ENCODE data around the gene EXD3.

Gene EXD3

DNA sequence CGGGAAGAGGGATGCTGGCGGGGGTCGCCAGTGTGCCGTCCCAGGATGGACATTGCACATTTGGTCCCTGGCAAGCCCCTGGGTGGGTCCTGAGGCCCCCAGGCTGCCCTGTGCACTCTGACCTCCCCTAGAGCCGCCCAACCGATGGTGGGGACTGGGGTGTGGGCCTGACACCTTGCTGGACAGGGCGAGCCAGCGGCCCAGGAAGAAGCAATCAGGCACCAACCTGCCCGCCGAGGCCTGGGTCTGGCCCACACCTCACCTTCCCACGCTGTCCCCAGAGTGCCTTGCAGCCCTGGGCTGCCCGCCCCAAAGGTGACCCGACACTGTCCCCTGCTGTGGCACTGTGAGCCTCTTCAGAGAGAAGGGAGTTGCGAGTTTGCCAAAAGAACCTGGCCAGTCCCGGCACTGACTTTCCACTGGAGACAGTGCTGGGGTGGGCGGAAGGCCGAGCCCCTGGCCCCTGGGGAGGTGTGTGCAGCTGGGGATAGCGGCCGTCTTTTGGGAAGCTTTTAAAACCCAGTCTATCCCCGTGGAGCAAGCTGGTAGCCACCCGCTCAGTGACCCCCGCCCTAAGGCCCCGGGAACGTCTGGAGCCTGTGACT, 108.9 kb downstream of the EXD3 start:
- no peak for DNase-seq

DNA sequence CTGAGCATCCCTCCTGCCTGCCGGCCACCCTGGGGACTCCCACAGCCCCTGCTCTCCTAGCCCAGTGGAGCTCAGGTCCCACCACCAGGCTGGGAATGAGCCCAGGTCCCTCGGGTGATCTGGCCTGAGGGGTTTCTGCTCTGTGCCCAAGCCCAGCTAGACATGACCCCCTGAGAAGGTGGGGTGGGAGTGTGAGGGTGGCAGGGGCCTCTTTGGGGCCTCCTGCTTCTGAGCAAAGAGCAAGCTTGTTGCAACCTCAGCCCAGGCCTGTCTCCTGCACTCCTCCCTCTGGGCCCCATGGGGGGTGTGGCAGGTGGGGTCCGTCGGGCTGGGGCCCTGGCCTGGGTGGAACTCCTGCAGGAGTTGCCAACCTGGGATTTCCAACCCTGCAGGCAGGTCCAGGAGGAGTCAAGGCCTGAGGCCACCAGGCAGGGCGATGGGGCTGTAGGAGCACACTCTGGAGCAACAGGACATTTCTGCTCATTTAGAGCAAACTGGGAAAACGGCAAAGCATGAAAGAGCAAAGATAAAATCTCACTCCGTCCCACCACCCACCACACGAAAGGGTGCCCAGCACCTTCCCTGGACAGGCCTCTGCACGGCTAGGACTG, 109.5 kb downstream of the EXD3 start:
- no peak for DNase-seq

DNA sequence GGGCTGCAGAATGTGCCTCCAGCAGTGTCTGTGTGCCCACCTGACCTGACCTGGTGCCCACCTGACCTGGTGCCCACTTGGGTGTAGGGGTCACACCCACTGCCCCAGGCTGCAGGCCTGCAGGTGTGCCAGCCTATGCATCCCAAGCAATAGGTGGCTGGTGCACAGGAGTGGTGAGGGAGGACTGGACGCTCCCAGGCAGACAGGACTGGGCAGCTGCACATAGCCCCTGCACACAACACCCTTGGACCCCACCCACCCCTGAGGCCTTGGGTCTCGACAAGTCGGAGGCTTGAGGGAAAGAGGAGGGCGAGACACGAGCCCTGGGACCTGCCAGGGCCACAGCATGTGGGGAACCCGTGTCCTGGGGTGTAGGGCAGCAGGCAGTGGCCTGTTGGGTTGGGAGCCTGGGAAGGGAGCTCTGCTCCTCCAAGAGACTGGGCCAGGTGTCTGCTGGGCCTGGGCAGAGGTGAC, 110.1 kb downstream of the EXD3 start:
- DNase-seq, result no peak

DNA sequence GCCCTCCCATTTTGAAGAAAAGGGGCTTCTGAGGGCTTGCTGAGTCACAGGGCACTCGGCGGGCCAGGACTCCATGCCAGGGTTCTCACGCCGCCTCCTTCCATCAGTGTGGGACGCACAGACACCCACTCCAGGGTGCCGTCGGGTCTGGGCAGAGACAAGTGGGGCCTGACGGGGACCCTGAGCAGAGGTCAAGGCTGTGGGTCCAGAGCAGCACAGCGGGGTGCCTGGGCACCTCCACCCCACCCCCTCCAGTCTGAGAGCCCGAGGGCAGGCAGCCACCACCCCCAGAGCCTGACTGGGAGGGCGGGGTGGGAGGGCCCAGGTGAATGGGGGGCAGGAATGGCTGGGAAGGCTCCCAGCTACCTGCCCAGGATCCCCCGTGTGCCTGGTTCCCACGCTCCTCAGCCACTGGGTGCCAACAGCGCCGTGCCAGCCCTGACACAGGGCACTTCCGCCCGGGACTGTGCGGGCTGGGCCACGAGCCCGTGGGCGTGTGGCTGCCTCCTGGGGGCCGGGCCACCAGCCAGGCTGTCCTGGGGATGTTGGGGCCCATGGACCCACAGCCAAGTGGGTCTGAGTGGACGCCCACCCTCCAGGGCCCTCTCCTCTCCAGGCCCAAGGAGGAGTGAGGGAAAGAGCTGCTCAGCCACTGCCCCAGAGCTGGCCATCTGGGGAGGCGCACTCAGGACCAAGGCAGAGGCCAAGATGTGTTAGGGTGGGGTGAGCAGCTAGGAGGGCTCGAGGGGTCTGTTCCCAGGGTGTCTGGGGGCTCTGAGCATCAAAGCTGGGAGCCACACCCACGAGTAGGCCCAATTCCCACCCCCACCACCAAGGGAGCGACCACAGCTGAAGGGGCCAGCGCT, 110.7 kb downstream of the EXD3 start:
- DNase-seq, result no peak

DNA sequence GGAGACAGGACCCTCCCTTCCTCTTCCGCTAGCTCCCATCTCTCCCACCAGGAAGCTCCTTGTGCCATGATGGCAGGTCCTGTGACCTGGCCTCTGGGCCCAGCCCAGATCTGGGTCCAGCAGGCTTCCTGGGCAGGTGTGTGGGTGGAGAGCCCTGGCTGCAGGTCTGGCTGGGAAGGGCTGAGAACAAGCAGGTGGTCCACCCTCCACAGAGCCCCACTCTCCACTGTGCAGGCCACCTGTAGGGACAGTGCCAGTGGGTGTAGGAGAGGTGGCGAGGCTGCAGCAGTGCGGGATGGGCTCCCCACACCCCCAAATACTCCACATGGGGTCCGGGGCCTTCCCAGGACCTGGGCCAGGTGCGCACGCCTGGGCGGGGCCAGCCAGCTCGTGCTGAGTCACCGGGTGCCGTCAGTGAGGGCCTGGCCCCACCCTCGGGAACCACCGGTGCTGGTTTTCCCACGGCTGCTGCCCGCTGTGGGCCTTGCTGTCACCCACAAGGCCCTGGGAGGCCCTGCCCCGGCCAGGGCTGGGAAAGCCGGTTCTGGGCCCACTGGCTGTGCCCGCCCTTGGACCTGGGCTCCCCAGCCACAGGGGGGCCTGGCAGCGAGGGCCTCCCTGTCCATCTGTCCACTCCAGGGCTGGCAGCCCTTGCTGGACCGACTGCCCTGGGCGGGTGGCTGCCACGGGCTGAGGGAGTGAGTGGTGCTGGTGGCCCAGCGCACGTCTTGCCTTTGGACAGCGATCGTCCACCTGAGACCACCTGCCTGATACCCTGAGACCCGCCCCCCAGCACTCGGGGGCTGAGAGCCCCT, 111.6 kb downstream of the EXD3 start:
- no peak for DNase-seq

DNA sequence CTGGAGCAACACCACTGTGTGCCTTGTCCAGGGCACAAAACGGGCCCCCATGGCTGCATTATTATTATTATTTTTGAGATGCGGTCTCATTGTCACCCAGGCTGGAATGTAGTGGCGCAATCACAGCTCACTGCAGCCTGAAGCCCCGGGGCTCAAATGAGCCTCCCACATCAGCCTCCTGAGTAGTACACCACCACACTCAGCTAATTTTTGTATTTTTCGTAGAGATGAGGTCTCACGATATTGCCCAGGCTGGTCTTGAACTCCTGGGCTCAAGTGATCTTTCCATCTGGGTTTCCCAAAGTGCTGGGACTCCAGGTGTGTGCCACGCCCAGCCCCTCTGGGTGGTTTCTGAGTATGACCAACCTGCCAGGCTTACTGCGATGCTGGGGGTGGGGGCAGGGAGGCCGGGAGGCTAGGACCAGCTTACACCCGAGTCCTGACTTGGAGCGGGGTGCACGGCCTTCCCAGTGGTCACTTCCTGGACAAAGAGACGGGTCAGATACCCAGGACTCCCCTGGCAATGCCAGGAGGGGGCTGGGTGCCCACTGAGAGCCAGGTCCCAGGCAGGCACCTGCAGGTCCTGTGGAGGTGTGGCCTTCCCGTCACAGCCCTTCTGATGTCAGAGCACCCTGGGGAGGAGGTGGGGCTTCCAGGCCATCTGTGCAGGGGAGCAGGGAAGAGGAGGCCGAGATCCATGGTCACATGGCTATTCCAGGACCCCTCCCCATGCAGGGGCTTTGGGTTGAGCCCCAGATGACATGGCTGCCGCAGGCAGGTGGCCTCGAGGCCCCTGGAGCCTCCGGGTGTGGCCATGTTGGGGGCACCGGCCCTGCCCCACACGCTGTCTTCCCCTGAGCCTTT, 112.5 kb downstream of the EXD3 start:
- no peak for DNase-seq

DNA sequence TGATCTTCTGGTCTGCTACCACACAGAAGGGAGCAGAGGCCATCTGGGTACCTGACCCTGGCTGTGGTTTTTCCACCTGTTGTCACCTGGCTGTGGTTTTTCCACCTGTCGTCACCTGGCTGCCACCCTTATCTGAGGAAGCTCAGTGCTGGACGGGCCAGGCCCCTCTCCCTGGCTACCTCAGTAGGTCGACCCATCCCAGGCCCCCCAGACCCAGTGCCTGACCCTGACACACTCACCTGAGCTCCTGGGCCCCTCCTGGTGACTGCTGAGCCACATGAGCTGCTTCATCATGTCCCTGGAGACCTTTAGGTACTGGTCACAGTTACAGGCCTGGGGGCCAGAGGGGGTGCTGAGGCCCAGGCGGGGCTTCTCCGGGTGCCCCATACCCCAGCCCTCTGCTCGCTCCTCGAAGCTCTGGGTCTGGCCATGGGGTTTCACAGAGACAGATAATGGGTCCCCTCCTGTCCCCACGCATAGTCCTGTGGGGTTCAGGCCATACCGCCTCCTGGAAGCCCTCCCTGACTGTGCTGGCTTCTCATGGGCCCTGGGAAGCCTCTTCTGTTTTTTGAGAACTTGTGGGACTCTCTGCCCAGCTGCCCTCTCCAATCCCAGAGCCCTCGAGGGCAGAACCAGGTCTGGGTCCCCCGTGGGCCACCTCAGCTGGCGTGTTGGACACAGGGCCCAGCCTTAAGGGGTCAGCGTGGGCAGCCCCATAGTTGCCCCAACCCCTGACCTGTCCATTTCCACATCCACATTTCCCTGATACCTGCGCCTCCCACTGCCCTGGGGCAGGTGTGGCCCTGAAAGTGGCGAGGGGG, 113.4 kb downstream of the EXD3 start:
- no peak for DNase-seq

DNA sequence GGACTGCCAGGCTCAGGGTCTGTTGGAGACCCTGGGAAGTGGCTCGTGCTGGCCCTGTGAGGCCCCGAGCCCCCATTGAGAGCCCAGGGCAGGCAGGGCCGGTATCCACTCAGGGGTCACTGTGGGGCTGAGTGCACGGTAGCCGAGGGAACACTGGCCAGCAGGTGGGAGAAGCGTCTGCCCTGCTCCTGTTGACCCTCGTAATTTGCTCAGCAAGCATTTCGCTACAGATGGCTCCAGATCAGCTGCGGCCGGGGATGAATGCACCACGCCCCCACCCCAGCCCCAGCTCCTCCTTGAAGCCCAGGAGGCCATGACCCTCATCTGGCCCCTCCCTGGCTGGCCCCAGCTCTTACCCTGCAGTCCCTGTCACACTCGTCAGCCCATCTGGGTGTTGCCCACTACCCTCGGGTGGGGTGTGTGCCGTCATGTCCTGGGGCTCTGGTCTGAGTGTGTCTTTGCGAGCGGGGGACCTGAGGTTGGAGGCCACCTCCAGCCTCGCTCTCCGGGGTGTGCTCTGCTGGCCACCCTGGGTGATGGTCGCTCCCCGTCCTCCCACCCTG, 114.8 kb downstream of the EXD3 start:
- DNase-seq, result no peak

DNA sequence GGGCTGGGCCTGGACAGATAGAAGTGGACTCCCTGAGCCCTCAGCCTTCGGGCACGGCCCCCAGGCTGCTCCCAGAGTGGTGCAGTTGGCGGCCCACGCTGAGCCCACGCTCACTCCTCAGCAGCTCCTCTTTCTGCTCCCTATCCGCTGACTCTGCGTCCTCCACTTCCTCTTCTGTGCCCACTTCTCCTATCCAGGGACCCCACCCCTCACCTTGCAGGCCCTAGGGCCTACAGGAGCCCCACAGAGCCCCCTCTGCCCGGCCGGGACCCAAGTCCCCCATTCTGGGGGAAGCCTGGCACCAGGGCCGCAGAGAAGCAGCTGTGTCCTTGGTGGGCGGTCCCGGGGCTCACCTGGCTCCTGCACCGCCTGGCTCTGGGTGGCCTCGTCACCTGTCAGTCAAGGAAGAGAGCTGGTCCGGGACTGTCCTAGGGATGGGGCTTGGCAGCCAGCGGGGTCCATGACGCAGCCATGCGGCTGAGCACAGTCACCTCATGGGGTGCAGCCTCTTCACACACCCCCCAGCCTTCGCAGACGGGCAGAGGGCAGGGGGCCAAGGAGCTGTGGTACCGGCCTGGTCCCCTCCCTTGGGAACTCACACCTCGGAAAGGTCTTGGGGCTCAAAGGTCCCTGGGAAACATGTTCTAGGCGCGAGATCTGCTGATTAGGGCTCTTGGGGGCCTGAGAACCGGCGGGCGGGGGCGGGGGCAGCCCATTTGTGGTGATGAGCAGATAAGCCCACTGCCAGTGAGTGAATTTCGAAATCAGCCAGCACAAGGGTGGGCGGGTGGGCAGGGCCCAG, 115.5 kb downstream of the EXD3 start:
- peak; percentile 21 to 49 for DNase-seq

DNA sequence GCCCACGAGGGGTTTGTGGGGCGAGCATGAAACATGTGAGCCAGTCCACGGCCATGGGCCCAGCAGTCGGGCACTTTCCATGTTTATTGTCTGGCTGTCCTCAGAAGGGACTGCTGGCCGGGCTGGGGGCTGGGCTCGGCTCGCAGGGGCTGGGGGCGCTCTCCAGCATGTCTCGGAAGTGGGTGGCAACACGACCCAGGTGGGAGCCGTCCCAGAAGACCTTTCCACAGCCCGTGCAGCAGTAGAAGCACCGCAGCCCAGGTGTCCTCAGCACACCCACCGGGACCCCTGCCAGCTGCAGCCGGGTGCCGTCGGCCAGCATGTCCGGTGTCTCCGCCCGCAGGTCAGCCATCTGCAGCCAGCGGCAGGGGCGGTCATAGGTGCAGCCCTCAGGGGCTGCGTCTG, 116.1 kb downstream of the EXD3 start:
- DNase-seq, result no peak

DNA sequence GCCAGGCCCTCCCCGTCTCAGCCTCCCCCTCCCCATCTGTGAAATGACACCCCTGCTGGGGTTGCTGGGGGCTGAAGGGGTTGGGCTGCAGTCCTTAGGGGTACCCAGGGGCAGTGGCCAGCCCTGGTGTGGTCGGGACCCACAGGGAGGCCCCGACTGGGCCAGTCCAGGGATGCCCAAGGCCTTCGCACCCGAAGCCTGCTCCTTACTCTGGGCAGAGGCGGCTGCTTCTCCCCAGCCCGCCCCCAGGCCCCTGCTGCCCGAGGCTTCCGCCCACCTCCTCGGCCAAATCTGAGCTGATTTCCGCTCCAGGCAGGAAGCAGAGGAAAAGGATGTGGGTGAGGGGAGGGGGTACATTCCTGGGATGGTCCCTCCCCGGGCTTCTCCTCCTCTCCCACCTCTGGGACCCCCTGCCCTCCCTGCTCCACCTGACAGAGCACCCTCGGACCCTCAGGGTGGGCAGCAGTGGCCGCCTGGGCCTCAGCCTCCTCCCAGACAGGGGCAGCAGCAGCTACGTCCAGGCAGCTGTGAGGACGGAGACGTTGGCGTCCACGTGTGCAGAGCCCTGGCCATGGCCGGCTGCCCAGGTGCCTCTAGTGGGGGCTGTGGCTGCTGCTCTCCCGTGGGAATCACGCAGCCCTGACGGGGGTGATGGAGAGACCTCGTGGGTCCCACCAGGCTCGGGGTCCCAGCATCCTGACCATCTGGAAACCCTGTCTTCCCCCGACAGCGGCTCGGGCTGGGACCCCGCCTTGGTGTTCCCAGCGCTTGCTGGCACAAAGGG, 116.7 kb downstream of the EXD3 start:
- DNase-seq, result no peak

DNA sequence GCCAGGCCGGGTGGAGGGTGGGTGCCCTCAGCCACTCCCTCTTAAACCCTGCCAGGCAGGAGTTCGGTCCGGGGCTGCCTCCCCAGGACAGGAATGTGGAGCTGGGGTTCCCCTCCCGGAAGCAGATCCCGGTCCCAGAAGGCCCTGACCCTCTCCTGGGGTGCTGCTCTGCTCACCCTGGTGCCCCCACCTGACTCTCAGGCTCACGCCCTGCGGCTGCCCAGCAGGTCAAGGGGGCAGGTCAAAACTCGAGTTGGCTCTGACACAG, 117.2 kb downstream of the EXD3 start:
- no peak for DNase-seq

DNA sequence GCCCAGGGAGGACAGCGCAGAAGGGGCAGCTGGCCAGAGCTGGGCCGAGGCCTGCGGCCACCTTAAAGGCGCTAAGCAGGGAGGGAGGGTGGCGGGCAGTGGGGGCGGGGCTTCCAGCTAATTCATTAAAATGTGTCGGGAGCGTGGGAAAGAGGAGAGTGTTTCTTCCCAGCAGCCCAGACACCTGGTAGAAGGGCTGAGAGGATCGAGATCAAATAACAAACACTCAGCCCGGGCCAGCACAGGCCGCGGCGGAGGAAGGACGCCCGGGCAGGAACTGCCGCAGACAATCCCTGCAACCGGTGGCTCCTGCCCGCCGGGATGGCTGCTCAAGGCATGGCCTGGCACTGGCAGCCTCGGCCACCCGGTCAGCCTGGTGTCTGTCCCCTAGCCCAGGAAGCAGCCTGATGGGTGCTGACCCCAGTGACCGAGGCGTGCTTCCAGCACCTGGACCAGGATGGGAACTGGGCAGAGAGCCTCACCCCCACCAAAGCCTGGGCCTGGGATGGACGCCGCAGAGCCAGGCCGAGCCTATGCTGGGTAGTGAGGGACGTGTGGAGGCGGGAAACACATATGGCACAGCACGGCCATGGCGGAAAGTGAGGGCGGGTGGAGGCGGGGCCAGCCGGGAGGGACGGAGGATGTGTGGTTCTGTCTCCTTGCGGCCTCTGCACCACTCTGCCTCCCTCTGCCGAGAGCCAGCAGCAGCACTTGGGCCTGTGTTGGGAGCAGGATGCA, 117.7 kb downstream of the EXD3 start:
- peak; percentile 58 to 71 for DNase-seq

DNA sequence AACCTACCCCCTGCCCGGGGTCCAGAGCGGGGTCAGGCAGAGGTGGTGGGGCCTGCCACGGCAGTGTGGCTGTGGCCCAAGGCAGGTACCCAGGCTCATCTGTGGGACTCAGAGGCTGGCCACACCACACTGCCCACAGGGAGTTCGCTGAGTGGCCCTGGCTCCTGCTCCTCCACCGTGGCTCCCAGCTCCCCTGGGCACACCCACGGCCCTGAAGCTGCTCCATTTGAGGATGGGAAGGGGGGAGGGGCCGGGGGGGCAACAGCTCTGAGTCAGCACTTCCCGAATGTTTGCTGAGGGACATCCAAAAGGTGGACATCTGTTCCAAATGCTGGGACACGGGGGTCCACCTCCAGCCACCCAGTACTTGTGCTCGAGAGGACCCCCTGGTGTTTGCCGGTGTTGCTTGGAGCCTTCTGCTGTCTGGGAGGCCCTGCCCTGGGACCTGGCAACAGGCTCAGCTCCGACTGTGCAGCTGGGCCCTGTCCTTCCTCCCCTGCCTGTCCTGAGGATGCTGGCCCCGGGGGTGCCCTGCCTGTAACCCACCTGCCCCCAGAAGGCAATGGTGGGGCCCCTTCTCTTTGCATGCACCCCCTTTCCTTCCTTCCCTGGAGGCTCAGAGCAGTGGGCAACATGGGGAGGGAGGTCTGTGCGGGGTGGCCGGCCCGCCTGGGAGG, 118.4 kb downstream of the EXD3 start:
- DNase-seq, result peak; percentile 7 to 21

DNA sequence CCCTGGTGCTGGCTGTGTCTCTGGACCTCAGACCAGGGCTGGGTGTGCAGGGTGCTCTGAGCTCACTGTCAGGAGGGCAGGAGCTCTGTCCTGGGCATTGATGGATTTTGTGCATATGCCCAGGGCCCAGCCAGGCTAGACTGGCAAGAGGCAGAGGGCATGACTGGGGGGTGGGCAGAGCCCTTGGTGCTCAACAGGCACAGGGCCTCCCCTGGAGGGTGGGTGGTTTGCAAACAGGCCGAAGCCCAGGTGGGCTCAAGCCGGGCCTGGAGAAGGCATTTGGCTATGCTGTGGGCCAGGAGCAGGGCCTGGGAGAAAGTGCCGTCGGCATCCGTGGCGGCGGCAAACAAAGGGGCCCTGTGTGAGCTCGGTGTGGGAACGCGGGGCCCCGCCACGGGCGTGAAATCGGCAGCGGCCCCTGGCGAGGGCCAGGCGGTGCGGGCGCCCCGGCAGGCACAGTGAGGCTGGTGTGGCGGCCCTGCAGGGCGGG, 119.0 kb downstream of the EXD3 start:
- DNase-seq, result no peak

DNA sequence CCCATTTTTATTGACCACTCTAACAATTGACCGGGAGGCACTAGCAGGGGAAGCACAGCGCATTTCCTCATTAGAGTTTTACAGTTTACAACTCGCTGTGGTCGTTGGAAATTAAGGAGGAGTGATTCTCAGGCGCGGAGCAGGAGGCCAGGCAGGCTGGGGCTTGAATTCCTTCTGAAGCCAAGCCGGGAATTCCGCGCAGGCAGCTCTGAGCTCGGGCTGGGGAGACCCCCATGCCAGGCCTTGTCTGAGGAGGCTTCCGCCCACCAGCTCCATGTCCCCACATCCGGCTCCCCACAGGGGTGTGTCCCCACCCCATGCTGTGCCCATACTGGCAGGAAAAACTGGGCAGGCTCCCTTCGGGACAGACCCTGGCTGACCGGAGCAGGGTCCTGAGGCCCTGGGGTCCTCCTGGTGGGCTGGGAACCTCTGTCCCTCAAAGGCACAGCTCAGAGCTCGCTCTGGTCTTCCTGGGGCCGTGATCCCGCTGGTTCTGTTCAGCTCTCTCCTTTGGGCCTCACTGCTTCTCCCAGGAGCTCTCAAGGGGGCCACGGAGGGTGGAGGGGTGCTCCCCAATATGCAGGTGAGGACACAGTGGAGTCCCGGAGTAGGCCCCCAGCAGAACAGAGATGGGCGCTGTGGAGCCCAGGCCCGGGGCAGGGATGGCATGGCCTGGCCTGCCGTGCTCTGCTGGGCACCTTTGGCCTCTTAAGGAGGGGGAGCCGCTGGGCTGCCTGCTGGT, 119.6 kb downstream of the EXD3 start:
- DNase-seq, result no peak

Measured in Kasumi-1 (cell line).